ENCODE measurements around the gene SV2A. TPM values are rescaled to one million over a fixed set of nuclear protein-coding genes. Genes with fewer than 3 reads are reported as not detected.

Gene SV2A
- polyA plus RNA-seq, 1 donor (not counting 4 experiments of a cell fraction or from before 2014, with no cell fraction given) = 0.28 TPM

DNA sequence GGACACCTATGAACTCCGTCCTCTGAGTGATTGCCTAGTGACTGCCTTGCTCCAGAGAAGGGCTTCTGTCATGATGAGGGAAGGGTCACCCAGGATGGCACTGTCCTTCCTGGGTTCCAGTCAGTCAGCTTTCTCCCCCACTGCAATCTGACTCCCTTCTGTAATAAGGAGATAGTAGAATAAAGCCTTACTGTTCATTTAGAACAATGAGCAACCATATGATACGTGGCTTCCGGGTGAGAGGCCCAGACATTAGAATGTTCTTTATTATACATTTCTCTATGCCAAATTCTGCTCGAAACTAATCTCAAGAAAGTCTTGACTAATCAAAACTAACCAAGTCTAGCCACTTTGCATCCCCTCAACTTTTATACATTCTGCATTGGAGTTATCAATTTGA is 27.6 kb upstream of the SV2A start:
- Histone ChIP-seq H2AFZ (ENCODE audit: control insufficient read depth, low read length) (no peak overlapping the region), H3K9me3 (ENCODE audit: control insufficient read depth, low read depth, low read length) (no peaks in the 10 kb centered on the region), H3K27ac (ENCODE audit: control insufficient read depth, insufficient read depth, low read length) (no peak overlapping the region), H3K4me2 (ENCODE audit: control insufficient read depth, extremely low read depth, insufficient read depth, low read depth, low read length) (no peak overlapping the region), H3K79me2 (ENCODE audit: control insufficient read depth, insufficient read depth, low read length) (no peaks in the 10 kb centered on the region), H3K9me1 (ENCODE audit: control insufficient read depth, extremely low read depth, insufficient read depth, low read length) (no peaks in the 10 kb centered on the region), H3K9ac (ENCODE audit: control insufficient read depth, extremely low read depth, insufficient read depth, low read length) (no peak overlapping the region), H4K20me1 (ENCODE audit: control insufficient read depth, extremely low read depth, insufficient read depth, low read length) (no peaks in the 10 kb centered on the region), H3K36me3 (ENCODE audit: control insufficient read depth in 2 of 2, extremely low read depth in 1 of 2, insufficient read depth in 2 of 2, low read length in 2 of 2) (peaks cover 18 to 19% of the 10 kb centered on the region in 2 experiments), H3K4me3 (ENCODE audit: control insufficient read depth in 2 of 3, extremely low read depth in 1 of 3, insufficient read depth in 2 of 3, low read depth in 1 of 3, low read length in 3 of 3) (no peak overlapping the region), H3K27me3 (ENCODE audit: control insufficient read depth, extremely low read depth, insufficient read depth, low read length) (no peaks in the 10 kb centered on the region), H3K4me1 (ENCODE audit: control insufficient read depth, extremely low read depth, insufficient read depth, low read length) (peaks cover 14% of the 10 kb centered on the region)
- no peak for TF ChIP-seq EZH2 (IDR thresholded peaks at IDR 0.05; ENCODE audit: low read length)
- TF ChIP-seq, protein P1, sequence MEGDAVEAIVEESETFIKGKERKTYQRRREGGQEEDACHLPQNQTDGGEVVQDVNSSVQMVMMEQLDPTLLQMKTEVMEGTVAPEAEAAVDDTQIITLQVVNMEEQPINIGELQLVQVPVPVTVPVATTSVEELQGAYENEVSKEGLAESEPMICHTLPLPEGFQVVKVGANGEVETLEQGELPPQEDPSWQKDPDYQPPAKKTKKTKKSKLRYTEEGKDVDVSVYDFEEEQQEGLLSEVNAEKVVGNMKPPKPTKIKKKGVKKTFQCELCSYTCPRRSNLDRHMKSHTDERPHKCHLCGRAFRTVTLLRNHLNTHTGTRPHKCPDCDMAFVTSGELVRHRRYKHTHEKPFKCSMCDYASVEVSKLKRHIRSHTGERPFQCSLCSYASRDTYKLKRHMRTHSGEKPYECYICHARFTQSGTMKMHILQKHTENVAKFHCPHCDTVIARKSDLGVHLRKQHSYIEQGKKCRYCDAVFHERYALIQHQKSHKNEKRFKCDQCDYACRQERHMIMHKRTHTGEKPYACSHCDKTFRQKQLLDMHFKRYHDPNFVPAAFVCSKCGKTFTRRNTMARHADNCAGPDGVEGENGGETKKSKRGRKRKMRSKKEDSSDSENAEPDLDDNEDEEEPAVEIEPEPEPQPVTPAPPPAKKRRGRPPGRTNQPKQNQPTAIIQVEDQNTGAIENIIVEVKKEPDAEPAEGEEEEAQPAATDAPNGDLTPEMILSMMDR (optimal IDR thresholded peaks at IDR 0.05 in 1 of 3, IDR thresholded peaks at IDR 0.05 in 1 of 3, conservative IDR thresholded peaks at IDR 0.05 in 1 of 3; ENCODE audit: extremely low read depth in 1 of 3, insufficient read depth in 2 of 3, low read length in 3 of 3) = no peak
- FAIRE-seq (no peak), DNase-seq (ENCODE audit: low read depth, low spot score) (no peak)
- dilution Hi-C loops (cut with MboI; ENCODE audit: extremely low pct_ligation_motif_present, low sequenced_read_pairs) = no loop called here

DNA sequence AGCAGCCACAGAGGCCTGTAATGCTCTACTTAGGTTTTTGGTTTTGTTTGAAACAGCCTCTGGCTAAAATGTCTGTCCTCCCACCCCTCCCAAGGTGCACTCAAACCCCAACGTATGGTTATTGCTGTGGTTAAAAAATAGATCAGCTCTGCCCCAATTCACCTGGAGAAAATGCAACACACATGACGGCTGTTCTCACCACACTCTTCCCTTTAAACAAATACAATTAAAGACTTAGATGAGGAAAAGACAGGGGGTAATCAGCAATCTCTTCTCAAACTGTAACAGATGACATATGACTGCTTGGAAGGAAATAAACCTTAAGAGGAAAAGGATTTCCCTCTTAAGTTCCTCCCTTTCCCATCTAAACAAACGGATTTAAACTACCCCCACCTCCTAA is 25.2 kb upstream of the SV2A start:
- DNase-seq (ENCODE audit: low read depth, low spot score) = no peak
- no peak for FAIRE-seq
- H3K4me3 ChIP-seq (ENCODE audit: control insufficient read depth in 2 of 3, extremely low read depth in 1 of 3, insufficient read depth in 2 of 3, low read depth in 1 of 3, low read length in 3 of 3) = no peak overlapping the region
- dilution Hi-C loops (cut with MboI; ENCODE audit: extremely low pct_ligation_motif_present, low sequenced_read_pairs) = no loop called here
- no peak overlapping the region for H3K9ac ChIP-seq (ENCODE audit: control insufficient read depth, extremely low read depth, insufficient read depth, low read length)
- H3K27me3 ChIP-seq (ENCODE audit: control insufficient read depth, extremely low read depth, insufficient read depth, low read length) = no peaks in the 10 kb centered on the region
- H4K20me1 ChIP-seq (ENCODE audit: control insufficient read depth, extremely low read depth, insufficient read depth, low read length) = no peaks in the 10 kb centered on the region
- TF ChIP-seq EZH2 (IDR thresholded peaks at IDR 0.05; ENCODE audit: low read length) = no peak
- TF ChIP-seq, protein P1 (optimal IDR thresholded peaks at IDR 0.05 in 1 of 3, IDR thresholded peaks at IDR 0.05 in 1 of 3, conservative IDR thresholded peaks at IDR 0.05 in 1 of 3; ENCODE audit: extremely low read depth in 1 of 3, insufficient read depth in 2 of 3, low read length in 3 of 3) = no peak
- no peaks in the 10 kb centered on the region for H3K9me1 ChIP-seq (ENCODE audit: control insufficient read depth, extremely low read depth, insufficient read depth, low read length)
- H3K79me2 ChIP-seq (ENCODE audit: control insufficient read depth, insufficient read depth, low read length) = no peaks in the 10 kb centered on the region
- peaks cover 33% of the 10 kb centered on the region for H3K4me1 ChIP-seq (ENCODE audit: control insufficient read depth, extremely low read depth, insufficient read depth, low read length)
- no peak overlapping the region for H3K27ac ChIP-seq (ENCODE audit: control insufficient read depth, insufficient read depth, low read length)
- H2AFZ ChIP-seq (ENCODE audit: control insufficient read depth, low read length) = no peak overlapping the region
- H3K4me2 ChIP-seq (ENCODE audit: control insufficient read depth, extremely low read depth, insufficient read depth, low read depth, low read length) = no peak overlapping the region
- no peaks in the 10 kb centered on the region for H3K9me3 ChIP-seq (ENCODE audit: control insufficient read depth, low read depth, low read length)
- H3K36me3 ChIP-seq (ENCODE audit: control insufficient read depth in 2 of 2, extremely low read depth in 1 of 2, insufficient read depth in 2 of 2, low read length in 2 of 2) = peaks cover 5 to 15% of the 10 kb centered on the region in 2 experiments

Measured in keratinocyte (primary cell).